IMR-90 (cell line): ENCODE measurements around the gene FBLIM1. TPM values are rescaled to one million over a fixed set of nuclear protein-coding genes. Genes with fewer than 3 reads are reported as not detected.

Experiments
- ATAC-seq: fragments of 200-7000 bp; cut with Tn5 transposase; 2 replicates; pipeline ENCODE4 v1.9.1; 2020; ENCODE audit warnings: low read depth, mild to moderate bottlenecking, moderate library complexity
- BruUV-seq: library from RNA; stranded (reverse); fragments of 400-500 nt; replicated peaks from 2 replicates; lab custom pipeline; 2021; lab: Mats Ljungman, UMichigan
- CTCF ChIA-PET: fragments of 300-600 bp; formaldehyde crosslinking; extraction: SDS; loops from one replicate; lab custom pipeline; 2021; ENCODE audit warnings: antibody characterized with exemption; lab: Yijun Ruan, JAX
- POLR2A ChIA-PET: fragments of 300-600 bp; sonication (Branson Sonifier 250); formaldehyde crosslinking; loops from one replicate; lab custom pipeline; 2022; ENCODE audit warnings: antibody characterized with exemption; ENCODE audit not compliant: unreplicated experiment; lab: Charles Lee
- DNase-seq: peaks from one replicate; pipeline ENCODE4 v3.0.0; 2013
- H2AFZ ChIP-seq: replicated peaks from 2 replicates; pipeline ENCODE3; 2013; ENCODE audit warnings: low read length, mild to moderate bottlenecking; ENCODE audit not compliant: poor library complexity
- H2AK5ac ChIP-seq: 2 replicates; pipeline ENCODE4 v1.6.1; 2013; ENCODE audit warnings: low read depth, low read length, inconsistent platforms
- H2AK9ac ChIP-seq: replicated peaks from 2 replicates; pipeline ENCODE3; 2013; ENCODE audit warnings: mild to moderate bottlenecking, low read depth, low read length, moderate library complexity; ENCODE audit not compliant: poor library complexity
- H2BK120ac ChIP-seq: 2 replicates; pipeline ENCODE4 v1.6.1; 2013; ENCODE audit warnings: low read depth, low read length, inconsistent platforms
- H2BK15ac ChIP-seq: 3 replicates; pipeline ENCODE4 v1.6.1; 2013; ENCODE audit warnings: low read depth, low read length, inconsistent platforms
- H2BK20ac ChIP-seq: 2 replicates; pipeline ENCODE4 v1.6.1; 2013; ENCODE audit warnings: low read depth, mild to moderate bottlenecking, inconsistent platforms, low read length, moderate library complexity
- H2BK5ac ChIP-seq: 2 replicates; pipeline ENCODE4 v1.6.1; 2013; ENCODE audit warnings: mild to moderate bottlenecking, low read depth, low read length, inconsistent platforms; ENCODE audit not compliant: poor library complexity, severe bottlenecking
- H3K14ac ChIP-seq: replicated peaks from 2 replicates; pipeline ENCODE4 v1.6.1; 2013; ENCODE audit warnings: low read depth, low read length, inconsistent platforms
- H3K18ac ChIP-seq: 2 replicates; pipeline ENCODE4 v1.6.1; 2013; ENCODE audit warnings: low read depth, low read length, control low read depth
- H3K23ac ChIP-seq: 2 replicates; pipeline ENCODE4 v1.6.1; 2013; ENCODE audit warnings: low read depth, low read length, inconsistent platforms
- H3K27ac ChIP-seq: 2 replicates; pipeline ENCODE4 v1.5.1; 2013; ENCODE audit warnings: mild to moderate bottlenecking, control low read depth, low read length; ENCODE audit not compliant: insufficient read depth
- H3K27me3 ChIP-seq: 2 replicates; pipeline ENCODE4 v1.6.1; 2013; ENCODE audit warnings: low read length; ENCODE audit not compliant: control insufficient read depth, insufficient read depth
- H3K36me3 ChIP-seq: 2 replicates; pipeline ENCODE4 v1.6.1; 2013; ENCODE audit warnings: low read length, mixed read lengths; ENCODE audit not compliant: control insufficient read depth, insufficient read depth
- H3K4ac ChIP-seq: 2 replicates; pipeline ENCODE4 v1.6.1; 2013; ENCODE audit warnings: low read depth, low read length, inconsistent platforms
- H3K4me1 ChIP-seq: 2 replicates; pipeline ENCODE4 v1.6.1; 2013; ENCODE audit warnings: low read length, mixed read lengths; ENCODE audit not compliant: control insufficient read depth, insufficient read depth
- H3K4me2 ChIP-seq: 2 replicates; pipeline ENCODE4 v1.6.1; 2013; ENCODE audit warnings: low read depth, mild to moderate bottlenecking, control low read depth, low read length, moderate library complexity
- H3K4me3 ChIP-seq: 2 replicates; pipeline ENCODE4 v1.5.1; 2013; ENCODE audit warnings: low read depth, mild to moderate bottlenecking, control low read depth, low read length, moderate library complexity; ENCODE audit not compliant: insufficient read depth
- H3K56ac ChIP-seq: 2 replicates; pipeline ENCODE4 v1.6.1; 2013; ENCODE audit warnings: low read length, inconsistent platforms; ENCODE audit not compliant: insufficient read depth; ENCODE audit errors: extremely low read depth
- H3K79me1 ChIP-seq, 2 experiments: 2 replicates each; pipeline ENCODE4 v1.6.1; 2013; ENCODE audit warnings: low read length in 2 of 2, inconsistent platforms in 1 of 2, low read depth in 1 of 2
- H3K9ac ChIP-seq: 2 replicates; pipeline ENCODE4 v1.6.1; 2013; ENCODE audit warnings: low read depth, low read length, control low read depth
- H3K9me1 ChIP-seq: 2 replicates; pipeline ENCODE4 v1.6.1; 2013; ENCODE audit warnings: low read length, inconsistent platforms; ENCODE audit not compliant: insufficient read depth
- H3K9me3 ChIP-seq: 2 replicates; pipeline ENCODE4 v1.6.1; 2013; ENCODE audit warnings: low read length; ENCODE audit not compliant: control insufficient read depth, insufficient read depth
- H4K20me1 ChIP-seq: 2 replicates; pipeline ENCODE4 v1.6.1; 2013; ENCODE audit warnings: low read length, inconsistent platforms; ENCODE audit not compliant: insufficient read depth
- H4K5ac ChIP-seq: 2 replicates; pipeline ENCODE4 v1.6.1; 2013; ENCODE audit warnings: mild to moderate bottlenecking, low read depth, low read length, control low read depth
- H4K8ac ChIP-seq, 2 experiments: 2 replicates each; pipeline ENCODE4 v1.6.1; 2013; ENCODE audit warnings: low read depth in 2 of 2, low read length in 2 of 2, control low read depth in 1 of 2, inconsistent platforms in 1 of 2
- H4K91ac ChIP-seq: 2 replicates; pipeline ENCODE4 v1.6.1; 2013; ENCODE audit warnings: low read depth, low read length, inconsistent platforms; ENCODE audit not compliant: insufficient read depth
- CTCF ChIP-seq: conservative IDR thresholded peaks from 2 replicates; pipeline ENCODE4 v1.5.1; 2012; ENCODE audit warnings: mild to moderate bottlenecking, low read depth, low read length, improper control_type of control experiment
- MAFK ChIP-seq: IDR thresholded peaks from 2 replicates; pipeline ENCODE4 v1.6.1; 2012; ENCODE audit warnings: low read depth, low read length, improper control_type of control experiment
- RAD21 ChIP-seq: IDR thresholded peaks from 2 replicates; pipeline ENCODE4 v1.6.1; 2012; ENCODE audit warnings: low read length, improper control_type of control experiment
- SMC3 ChIP-seq: fragments of 150-350 bp; IDR thresholded peaks from 2 replicates; pipeline ENCODE4 v1.6.1; 2016; ENCODE audit warnings: low read depth, mild to moderate bottlenecking, antibody characterized with exemption, low read length, moderate library complexity
- WGBS, 2 experiments: methylation state at CpG; one replicate each; pipeline versions ENCODE4 v1.1.5 to v1.1.7; 2013; ENCODE audit warnings: missing lambda C conversion rate in 2 of 2; ENCODE audit not compliant: insufficient read length in 1 of 2; ENCODE audit errors: extremely low coverage in 2 of 2; 5-methylcytosine and 5-hydroxymethylcytosine counted together
- dilution Hi-C: fragments of 300-500 bp; cut with HindIII; formaldehyde crosslinking; loops from one replicate; pipeline ENCODE4 v1.14.3; 2018; ENCODE audit warnings: low sequenced_read_pairs; ENCODE audit not compliant: unreplicated experiment
- in situ Hi-C: fragments of 300-500 bp; cut with MboI; formaldehyde crosslinking; loops from 3 replicates; pipeline ENCODE4 v1.14.3; 2019; ENCODE audit warnings: low sequenced_read_pairs, inconsistent platforms, mixed read lengths
- intact Hi-C: fragments of 100-400 bp; cut with micrococcal nuclease; formaldehyde crosslinking; loops from 2 replicates; pipeline ENCODE4 v1.10.0; 2022
- polyA plus RNA-seq, 3 experiments: library from polyadenylated mRNA; depleted of rRNA; stranded (reverse); fragments of >200 nt; gene quantifications; 2 replicates each; pipeline ENCODE4 v1.2.3, GENCODE V29; 2012; ENCODE audit warnings: low replicate concordance in 1 of 3
- total RNA-seq: library from RNA; depleted of rRNA; stranded (reverse); fragments of >200 nt; gene quantifications from 2 replicates; pipeline ENCODE4 v1.2.3, GENCODE V29; 2012

The FBLIM1 gene
- total and polyA plus RNA-seq, 2 of the 4 experiments (the other 2 are of a cell fraction) = 52.2 to 140 TPM

GRCh38 chr1:15765495-15766194 lies 7.0 kb downstream of the FBLIM1 start:
- H3K36me3 ChIP-seq = peaks cover 50% of the 10 kb centered on the region

More at GRCh38 chr1:15765495-15766194, 7.0 kb downstream of the FBLIM1 start:
- Histone ChIP-seq H3K23ac (no peak overlapping the region), H3K4ac (no peak overlapping the region), H3K27ac (no peak overlapping the region), H4K91ac (no peak overlapping the region), H3K4me2 (no peak overlapping the region), H4K5ac (no peak overlapping the region), H3K14ac (no peak overlapping the region), H2BK120ac (no peak overlapping the region), H2AK9ac (no peak overlapping the region), H3K9ac (no peak overlapping the region), H4K8ac (no peak overlapping the region), H3K18ac (no peak overlapping the region), H3K4me1 (peaks cover 10% of the 10 kb centered on the region), H3K27me3 (no peaks in the 10 kb centered on the region), H3K4me3 (no peak overlapping the region), H2BK15ac (no peak overlapping the region), H3K56ac (no peak overlapping the region), H2AK5ac (no peak overlapping the region), H3K9me1 (peaks cover 17% of the 10 kb centered on the region), H2BK20ac (no peak overlapping the region), H2AFZ (peak overlapping the region; percentile 25), H4K20me1 (peaks cover 51% of the 10 kb centered on the region), H2BK5ac (no peak overlapping the region), H3K79me1 (peaks cover 27 to 50% of the 10 kb centered on the region in 2 experiments), H3K9me3 (no peaks in the 10 kb centered on the region)
- ATAC-seq (no peak), DNase-seq (peak; percentile 61)
- WGBS, 2 experiments = 86% methylated on average over 12 of the region's 20 CpGs; no CpG with 5 or more reads in 1 of the 2 experiments
- dilution Hi-C loops = no loop called here
- ChIA-PET CTCF (no interaction called here), POLR2A (no interaction called here)
- intact Hi-C loops = no loop called here
- no peak for TF ChIP-seq RAD21
- no peak for TF ChIP-seq SMC3
- TF ChIP-seq CTCF = no peak
- peak; percentile 97 for TF ChIP-seq MAFK
- in situ Hi-C loops = no loop called here
- no TSS peak for BruUV-seq
